GM18502 (cell line): ENCODE measurements around the gene LRP8.

Experiments
- ATAC-seq: cut with Tn5 transposase; IDR thresholded peaks from one replicate; pipeline ENCODE4 v1.9.1; 2021; ENCODE audit warnings: mild to moderate bottlenecking; ENCODE audit not compliant: unreplicated experiment, poor library complexity

LRP8 gene

GRCh38 chr1:53341521-53341895 is 13.6 kb upstream of the LRP8 start:
- no peak for ATAC-seq

GRCh38 chr1:53340660-53341520 is 13.0 kb upstream of the LRP8 start:
- no peak for ATAC-seq

- ATAC-seq = no peak
These were observed 12.1 kb upstream of the LRP8 start for GRCh38 chr1:53339736-53340635.

- ATAC-seq = no peak
These were observed 10.6 kb upstream of the LRP8 start for GRCh38 chr1:53338423-53338822.

- no peak for ATAC-seq
These were observed 9.6 kb upstream of the LRP8 start for GRCh38 chr1:53337499-53337898.

- no peak for ATAC-seq
These were observed 8.3 kb upstream of the LRP8 start for GRCh38 chr1:53336146-53336545.

- ATAC-seq = no peak
These were observed 7.8 kb upstream of the LRP8 start for GRCh38 chr1:53335661-53336060.

- ATAC-seq = no peak
These were observed 6.9 kb upstream of the LRP8 start for GRCh38 chr1:53334781-53335180.

GRCh38 chr1:53334312-53334711 is 6.4 kb upstream of the LRP8 start:
- no peak for ATAC-seq

GRCh38 chr1:53332833-53333232 is 5.0 kb upstream of the LRP8 start:
- ATAC-seq = no peak

GRCh38 chr1:53332186-53332564 is 4.3 kb upstream of the LRP8 start:
- ATAC-seq = no peak

- ATAC-seq = no peak
These were observed 3.7 kb upstream of the LRP8 start for GRCh38 chr1:53331446-53332185.

GRCh38 chr1:53330819-53331218 is 2.9 kb upstream of the LRP8 start:
- ATAC-seq = no peak

GRCh38 chr1:53328541-53329499 is 950 bp upstream of the LRP8 start:
- no peak for ATAC-seq

- ATAC-seq = peak; percentile 9
These were observed 522 bp downstream of the LRP8 start for GRCh38 chr1:53327182-53327913.

- peak; percentile 38 for ATAC-seq
These were observed 1.2 kb downstream of the LRP8 start for GRCh38 chr1:53326598-53327181.

GRCh38 chr1:53326088-53326597 is 1.7 kb downstream of the LRP8 start:
- ATAC-seq = peak; percentile 87

- ATAC-seq = no peak
These were observed 2.4 kb downstream of the LRP8 start for GRCh38 chr1:53325326-53326087.
